DOHH2 (cell line): ENCODE data around the gene INSIG2.

Experiments used
- H3F3A ChIP-seq: fragments of 200-600 bp; sonication (generic), shearing (Covaris generic); 2 replicates; pipeline ENCODE4 v1.6.0; 2016; ENCODE audit warnings: antibody characterized with exemption, mild to moderate bottlenecking; ENCODE audit not compliant: control insufficient read depth, insufficient read depth
- H3K27ac ChIP-seq: fragments of 200-600 bp; sonication (generic); 2 replicates; pipeline ENCODE4 v1.5.1; 2014; ENCODE audit warnings: low read depth, mild to moderate bottlenecking, low read length, moderate library complexity
- H3K27me3 ChIP-seq: fragments of 200-600 bp; sonication (generic); 2 replicates; pipeline ENCODE4 v1.6.1; 2014; ENCODE audit warnings: mild to moderate bottlenecking, low read length, mixed read lengths; ENCODE audit not compliant: control insufficient read depth
- H3K36me3 ChIP-seq: fragments of 200-600 bp; sonication (generic); 2 replicates; pipeline ENCODE4 v1.6.1; 2014; ENCODE audit warnings: mild to moderate bottlenecking, low read length, moderate library complexity, mixed read lengths; ENCODE audit not compliant: control insufficient read depth
- H3K4me1 ChIP-seq: fragments of 200-600 bp; sonication (generic); 2 replicates; pipeline ENCODE4 v1.6.1; 2014; ENCODE audit warnings: mild to moderate bottlenecking, low read length, mixed read lengths; ENCODE audit not compliant: control insufficient read depth
- H3K4me2 ChIP-seq: fragments of 200-600 bp; sonication (generic); 2 replicates; pipeline ENCODE4 v1.6.0; 2014; ENCODE audit warnings: mild to moderate bottlenecking, low read length, moderate library complexity
- H3K4me3 ChIP-seq: fragments of 200-600 bp; sonication (generic); 2 replicates; pipeline ENCODE4 v1.5.1; 2014; ENCODE audit warnings: mild to moderate bottlenecking, low read length, mixed read lengths
- H3K79me2 ChIP-seq: fragments of 200-600 bp; sonication (generic); 2 replicates; pipeline ENCODE4 v1.6.1; 2014; ENCODE audit warnings: mild to moderate bottlenecking, low read length, mixed read lengths; ENCODE audit not compliant: control insufficient read depth
- H3K9me2 ChIP-seq: fragments of 200-600 bp; sonication (generic); replicated peaks from 2 replicates; pipeline ENCODE4 v1.6.1; 2014; ENCODE audit warnings: mild to moderate bottlenecking, low read length, mixed read lengths; ENCODE audit not compliant: control insufficient read depth
- H3K9me3 ChIP-seq: fragments of 200-600 bp; sonication (generic); 2 replicates; pipeline ENCODE4 v1.6.1; 2014; ENCODE audit warnings: antibody characterized with exemption, low read length, mixed read lengths; ENCODE audit not compliant: control insufficient read depth, insufficient read depth
- H4K20me1 ChIP-seq: fragments of 200-600 bp; sonication (generic); 2 replicates; pipeline ENCODE4 v1.6.0; 2014; ENCODE audit warnings: low read depth, mild to moderate bottlenecking, antibody characterized with exemption, low read length, moderate library complexity; ENCODE audit not compliant: control insufficient read depth, insufficient read depth
- CTCF ChIP-seq: fragments of 200-600 bp; sonication (generic); IDR thresholded peaks from one replicate; pipeline ENCODE4 v1.5.1; 2014; ENCODE audit warnings: antibody characterized with exemption, mild to moderate bottlenecking, low read depth, low read length; ENCODE audit not compliant: poor library complexity, severe bottlenecking
- EZH2phosphoT487 ChIP-seq: fragments of 200-600 bp; sonication (generic); IDR thresholded peaks from 2 replicates; pipeline ENCODE4 v1.6.1; 2017; ENCODE audit warnings: borderline replicate concordance, mild to moderate bottlenecking, antibody characterized with exemption, low read length, moderate library complexity, mixed read lengths

The INSIG2 gene

GRCh38 chr2:118123561-118124232 is 35.4 kb downstream of the INSIG2 start:
- no peak overlapping the region for H3K27ac ChIP-seq

GRCh38 chr2:118124288-118124891 is 36.1 kb downstream of the INSIG2 start:
- H3K4me1 ChIP-seq: peaks cover 8% of the 10 kb centered on the region
- H4K20me1 ChIP-seq: no peaks in the 10 kb centered on the region
- H3K9me3 ChIP-seq: no peaks in the 10 kb centered on the region
- H3K79me2 ChIP-seq: no peaks in the 10 kb centered on the region
- H3K27ac ChIP-seq: no peak overlapping the region
- H3K27me3 ChIP-seq: no peaks in the 10 kb centered on the region
- H3K4me2 ChIP-seq: no peak overlapping the region
- no peaks in the 10 kb centered on the region for H3K36me3 ChIP-seq
- H3F3A ChIP-seq: no peaks in the 10 kb centered on the region; the same call in 1 of the 2 replicates
- TF ChIP-seq EZH2phosphoT487 (no peak), CTCF (no peak)
- H3K9me2 ChIP-seq: no peaks in the 10 kb centered on the region
- H3K4me3 ChIP-seq: no peak overlapping the region

More at GRCh38 chr2:118123561-118124232, 35.4 kb downstream of the INSIG2 start:
- Histone ChIP-seq H3K36me3 (no peaks in the 10 kb centered on the region), H4K20me1 (no peaks in the 10 kb centered on the region), H3K4me2 (no peak overlapping the region), H3K4me1 (peaks cover 8% of the 10 kb centered on the region), H3K79me2 (no peaks in the 10 kb centered on the region), H3K4me3 (no peak overlapping the region), H3F3A (no peaks in the 10 kb centered on the region; the same call in 1 of the 2 replicates), H3K9me2 (no peaks in the 10 kb centered on the region), H3K9me3 (no peaks in the 10 kb centered on the region), H3K27me3 (no peaks in the 10 kb centered on the region)
- TF ChIP-seq CTCF (no peak), EZH2phosphoT487 (no peak)

- no peaks in the 10 kb centered on the region for H3K9me2 ChIP-seq
- no peak overlapping the region for H3K4me3 ChIP-seq
- peaks cover 20% of the 10 kb centered on the region for H3K4me1 ChIP-seq
- no peak overlapping the region for H3K4me2 ChIP-seq
- no peaks in the 10 kb centered on the region for H3K27me3 ChIP-seq
- no peaks in the 10 kb centered on the region for H4K20me1 ChIP-seq
- H3K36me3 ChIP-seq: no peaks in the 10 kb centered on the region
- no peaks in the 10 kb centered on the region; the same call in 1 of the 2 replicates for H3F3A ChIP-seq
- H3K27ac ChIP-seq: no peak overlapping the region
- no peaks in the 10 kb centered on the region for H3K79me2 ChIP-seq
- no peaks in the 10 kb centered on the region for H3K9me3 ChIP-seq
- TF ChIP-seq CTCF (no peak), EZH2phosphoT487 (no peak)
These were observed 39.0 kb downstream of the INSIG2 start for GRCh38 chr2:118127250-118127649.
